ENCODE results near the gene SLC48A1. TPM values are rescaled to one million over a fixed set of nuclear protein-coding genes. Genes with fewer than 3 reads are reported as not detected.
A peak's percentile ranks its signal among the peaks of the same experiment; 100 is the strongest.

Gene SLC48A1
- total RNA-seq (2013), result 7.8 TPM
- 10 to 100 TPM in 2 of 3 donors, 1 to 10 TPM in 1; 9.4 to 19.6 (median 15.8) TPM for polyA plus RNA-seq
- 4.3 and 7.1 TPM in 2 replicates for polyA minus RNA-seq
- 1.0 to 8.6 (median 7.2) reads per million in 11 experiments for total RNA-seq

GRCh38 chr12:47773062-47773857 is at the start of gene SLC48A1:
TSS of gene SLC48A1 (plus strand) at chr12:47773238. CDS start at chr12:47773305, 67 bp downstream.
- Histone ChIP-seq H3K36me3 (replicated peaks in 1 of 2; ENCODE audit: control insufficient read depth in 1 of 2, insufficient read depth in 2 of 2, low read length in 2 of 2) (no peaks in the 10 kb centered on the region), H3K4me2 (replicated peaks; ENCODE audit: extremely low read depth, low read length, poor library complexity, severe bottlenecking) (peak within 1 kb of the TSS; percentile 86), H4K20me1 (ENCODE audit: insufficient read depth, low read length) (peaks cover 36% of the 10 kb centered on the region), H3K27ac (ENCODE audit: low read depth in 1 of 2, low read length in 2 of 2) (no peak within 1 kb of the TSS), H3K27me3 (ENCODE audit: control insufficient read depth in 2 of 2, insufficient read depth in 2 of 2, low read length in 2 of 2) (no peaks in the 10 kb centered on the region), H3K9me3 (replicated peaks in 1 of 2; ENCODE audit: control insufficient read depth in 1 of 2, insufficient read depth in 1 of 2, low read length in 2 of 2) (no peaks in the 10 kb centered on the region), H3K9ac (ENCODE audit: insufficient read depth, low read length, poor library complexity, severe bottlenecking) (peak within 1 kb of the TSS; percentile 72), H3K4me3 (replicated peaks in 1 of 3; ENCODE audit: low read depth in 2 of 3, low read length in 3 of 3) (peak within 1 kb of the TSS; percentile 41 to 79 (median 61)), H3K79me2 (ENCODE audit: insufficient read depth, low read length) (peaks cover 9% of the 10 kb centered on the region), H3K4me1 (ENCODE audit: control insufficient read depth in 1 of 2, insufficient read depth in 2 of 2, low read length in 2 of 2) (peaks cover 60 to 64% of the 10 kb centered on the region in 2 donors), H2AFZ (ENCODE audit: insufficient read depth, low read depth, low read length, poor library complexity, severe bottlenecking) (peak within 1 kb of the TSS; percentile 83)
- Mint-ChIP-seq H3K36me3 (peaks cover 0 to 2% of the 10 kb centered on the region in 2 donors), H3K27ac (peak within 1 kb of the TSS in 6 of 7 donors; percentile 45 to 82 (median 65)), H3K4me3 (peak within 1 kb of the TSS; percentile 88 to 96), H3K27me3 (ENCODE audit: low read depth in 3 of 3) (peaks cover 2 to 13% (median 2%) of the 10 kb centered on the region in 3 donors), H3K9me3 (peaks cover 0 to 5% (median 0%) of the 10 kb centered on the region in 7 donors), H3K4me1 (peaks cover 53% of the 10 kb centered on the region)
- intact Hi-C loops (cut with micrococcal nuclease), result no loop called here
- peak; percentile 34 to 65 (median 64) for DNase-seq
- TF ChIP-seq, protein P1, sequence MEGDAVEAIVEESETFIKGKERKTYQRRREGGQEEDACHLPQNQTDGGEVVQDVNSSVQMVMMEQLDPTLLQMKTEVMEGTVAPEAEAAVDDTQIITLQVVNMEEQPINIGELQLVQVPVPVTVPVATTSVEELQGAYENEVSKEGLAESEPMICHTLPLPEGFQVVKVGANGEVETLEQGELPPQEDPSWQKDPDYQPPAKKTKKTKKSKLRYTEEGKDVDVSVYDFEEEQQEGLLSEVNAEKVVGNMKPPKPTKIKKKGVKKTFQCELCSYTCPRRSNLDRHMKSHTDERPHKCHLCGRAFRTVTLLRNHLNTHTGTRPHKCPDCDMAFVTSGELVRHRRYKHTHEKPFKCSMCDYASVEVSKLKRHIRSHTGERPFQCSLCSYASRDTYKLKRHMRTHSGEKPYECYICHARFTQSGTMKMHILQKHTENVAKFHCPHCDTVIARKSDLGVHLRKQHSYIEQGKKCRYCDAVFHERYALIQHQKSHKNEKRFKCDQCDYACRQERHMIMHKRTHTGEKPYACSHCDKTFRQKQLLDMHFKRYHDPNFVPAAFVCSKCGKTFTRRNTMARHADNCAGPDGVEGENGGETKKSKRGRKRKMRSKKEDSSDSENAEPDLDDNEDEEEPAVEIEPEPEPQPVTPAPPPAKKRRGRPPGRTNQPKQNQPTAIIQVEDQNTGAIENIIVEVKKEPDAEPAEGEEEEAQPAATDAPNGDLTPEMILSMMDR (IDR thresholded peaks at IDR 0.05), result peak; percentile 29
- WGBS (ENCODE audit: insufficient coverage), result under 1% methylated on average over 94 of the region's 106 CpGs

DNA sequence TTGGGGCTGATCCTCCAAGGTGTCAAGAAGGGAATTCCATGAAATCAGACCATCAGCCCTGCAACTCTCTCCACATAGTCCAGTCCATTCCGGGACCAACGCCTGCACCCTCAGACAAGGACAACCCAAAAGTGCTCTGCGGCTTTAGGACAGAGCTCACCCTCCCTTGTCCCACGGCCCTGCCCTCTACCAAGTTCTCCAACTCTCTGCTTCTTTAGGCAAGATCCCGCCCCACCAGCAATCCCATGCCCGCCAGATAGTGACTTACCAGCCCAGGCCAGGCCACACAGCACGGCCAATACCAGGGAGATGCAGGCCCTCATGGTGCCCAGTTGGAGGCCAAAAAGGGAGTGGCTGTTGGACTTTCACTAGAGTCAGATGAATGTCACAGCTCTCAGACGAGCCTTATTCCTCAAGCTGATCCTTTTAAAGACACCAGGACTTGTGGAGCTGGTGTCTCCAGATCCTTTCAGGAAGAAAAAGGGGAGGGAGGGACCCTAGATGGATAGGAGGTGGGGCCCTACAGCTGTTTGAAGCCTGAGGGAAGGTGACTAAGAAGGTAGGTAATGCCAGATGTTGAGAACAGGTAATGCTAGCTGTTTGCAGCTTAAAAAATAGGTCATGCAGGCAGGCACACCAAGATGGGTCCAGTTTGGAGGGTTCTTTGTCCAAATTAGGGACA is 47.8 kb upstream of the SLC48A1 start, which contains the start of gene ENDOU:
ENDOU (minus strand) TSS at position 400 of the 682 bp plus-strand sequence; CDS start at position 323, 77 bp downstream.
- H3K27ac ChIP-seq (ENCODE audit: low read depth in 1 of 2, low read length in 2 of 2), result no peak within 1 kb of the TSS
- H3K4me1 ChIP-seq (ENCODE audit: control insufficient read depth in 1 of 2, insufficient read depth in 2 of 2, low read length in 2 of 2), result peaks cover 8 to 15% of the 10 kb centered on the region in 2 donors
- TF ChIP-seq, protein P1 (IDR thresholded peaks at IDR 0.05), result no peak
- WGBS (ENCODE audit: insufficient coverage), result 96% methylated on average over 6 of the region's 8 CpGs
- no peaks in the 10 kb centered on the region for H4K20me1 ChIP-seq (ENCODE audit: insufficient read depth, low read length)
- no peaks in the 10 kb centered on the region for H3K79me2 ChIP-seq (ENCODE audit: insufficient read depth, low read length)
- H3K36me3 ChIP-seq (replicated peaks in 1 of 2; ENCODE audit: control insufficient read depth in 1 of 2, insufficient read depth in 2 of 2, low read length in 2 of 2), result peaks cover 0 to 23% of the 10 kb centered on the region in 2 donors
- no peak within 1 kb of the TSS for H3K9ac ChIP-seq (ENCODE audit: insufficient read depth, low read length, poor library complexity, severe bottlenecking)
- Mint-ChIP-seq H3K27ac (peak within 1 kb of the TSS in 1 of 7 donors; percentile 37), H3K4me1 (peaks cover 17% of the 10 kb centered on the region), H3K36me3 (peaks cover 41 to 51% of the 10 kb centered on the region in 2 donors), H3K27me3 (ENCODE audit: low read depth in 3 of 3) (peaks cover 4 to 15% (median 4%) of the 10 kb centered on the region in 3 donors), H3K4me3 (no peak within 1 kb of the TSS), H3K9me3 (peaks cover 0 to 2% (median 0%) of the 10 kb centered on the region in 7 donors)
- H2AFZ ChIP-seq (ENCODE audit: insufficient read depth, low read depth, low read length, poor library complexity, severe bottlenecking), result no peak within 1 kb of the TSS
- no peak for DNase-seq
- H3K9me3 ChIP-seq (replicated peaks in 1 of 2; ENCODE audit: control insufficient read depth in 1 of 2, insufficient read depth in 1 of 2, low read length in 2 of 2), result no peaks in the 10 kb centered on the region
- intact Hi-C loops (cut with micrococcal nuclease), result no loop called here
- H3K4me3 ChIP-seq (replicated peaks in 1 of 3; ENCODE audit: low read depth in 2 of 3, low read length in 3 of 3), result no peak within 1 kb of the TSS
- H3K4me2 ChIP-seq (replicated peaks; ENCODE audit: extremely low read depth, low read length, poor library complexity, severe bottlenecking), result no peak within 1 kb of the TSS
- no peaks in the 10 kb centered on the region for H3K27me3 ChIP-seq (ENCODE audit: control insufficient read depth in 2 of 2, insufficient read depth in 2 of 2, low read length in 2 of 2)

Data from CD14-positive monocyte (primary cell).